ENCODE measurements around the gene KCNS3.

KCNS3 gene

GRCh38 chr2:17879913-17880274, 1.4 kb downstream of the KCNS3 start:
- TF ChIP-seq CTCF (IDR thresholded peaks at IDR 0.05; ENCODE audit: extremely low read depth, insufficient read depth, missing control alignments) = no peak
- DNase-seq (ENCODE audit: low spot score) = no peak
- in situ Hi-C loops (cut with MboI; ENCODE audit: low pct_unique_long_range_greater_than_20kb, low sequenced_read_pairs, unreplicated experiment) = no loop called here

- DNase-seq (ENCODE audit: low spot score) = no peak
- TF ChIP-seq CTCF (IDR thresholded peaks at IDR 0.05; ENCODE audit: extremely low read depth, insufficient read depth, missing control alignments) = no peak
- in situ Hi-C loops (cut with MboI; ENCODE audit: low pct_unique_long_range_greater_than_20kb, low sequenced_read_pairs, unreplicated experiment) = no loop called here
Measured at GRCh38 chr2:17892770-17893534, 14.5 kb downstream of the KCNS3 start.

- in situ Hi-C loops (cut with MboI; ENCODE audit: low pct_unique_long_range_greater_than_20kb, low sequenced_read_pairs, unreplicated experiment) = no loop called here
- TF ChIP-seq CTCF (IDR thresholded peaks at IDR 0.05; ENCODE audit: extremely low read depth, insufficient read depth, missing control alignments) = no peak
- no peak for DNase-seq (ENCODE audit: low spot score)
Measured at GRCh38 chr2:17894005-17894404, 15.5 kb downstream of the KCNS3 start.

GRCh38 chr2:17894556-17894955, 16.1 kb downstream of the KCNS3 start:
- DNase-seq (ENCODE audit: low spot score) = no peak
- in situ Hi-C loops (cut with MboI; ENCODE audit: low pct_unique_long_range_greater_than_20kb, low sequenced_read_pairs, unreplicated experiment) = no loop called here
- no peak for TF ChIP-seq CTCF (IDR thresholded peaks at IDR 0.05; ENCODE audit: extremely low read depth, insufficient read depth, missing control alignments)

- in situ Hi-C loops (cut with MboI; ENCODE audit: low pct_unique_long_range_greater_than_20kb, low sequenced_read_pairs, unreplicated experiment) = no loop called here
- no peak for DNase-seq (ENCODE audit: low spot score)
- no peak for TF ChIP-seq CTCF (IDR thresholded peaks at IDR 0.05; ENCODE audit: extremely low read depth, insufficient read depth, missing control alignments)
Measured at GRCh38 chr2:17899871-17900270, 21.4 kb downstream of the KCNS3 start.

- in situ Hi-C loops (cut with MboI; ENCODE audit: low pct_unique_long_range_greater_than_20kb, low sequenced_read_pairs, unreplicated experiment) = no loop called here
- TF ChIP-seq CTCF (IDR thresholded peaks at IDR 0.05; ENCODE audit: extremely low read depth, insufficient read depth, missing control alignments) = no peak
- no peak for DNase-seq (ENCODE audit: low spot score)
Measured at GRCh38 chr2:17901246-17901645, 22.8 kb downstream of the KCNS3 start.
